NK-92 (cell line): ENCODE measurements around the gene STRBP.
"Not testable (repeated sequence)": the region's sequence is repeated elsewhere in the genome, so short reads cannot be mapped to it uniquely, and the experiment has no call there.

Experiments
- DNase-seq: peaks from one replicate; lab custom pipeline; 2025; ENCODE audit not compliant: unreplicated experiment; lab: John Stamatoyannopoulos, UW

Gene STRBP

DNA sequence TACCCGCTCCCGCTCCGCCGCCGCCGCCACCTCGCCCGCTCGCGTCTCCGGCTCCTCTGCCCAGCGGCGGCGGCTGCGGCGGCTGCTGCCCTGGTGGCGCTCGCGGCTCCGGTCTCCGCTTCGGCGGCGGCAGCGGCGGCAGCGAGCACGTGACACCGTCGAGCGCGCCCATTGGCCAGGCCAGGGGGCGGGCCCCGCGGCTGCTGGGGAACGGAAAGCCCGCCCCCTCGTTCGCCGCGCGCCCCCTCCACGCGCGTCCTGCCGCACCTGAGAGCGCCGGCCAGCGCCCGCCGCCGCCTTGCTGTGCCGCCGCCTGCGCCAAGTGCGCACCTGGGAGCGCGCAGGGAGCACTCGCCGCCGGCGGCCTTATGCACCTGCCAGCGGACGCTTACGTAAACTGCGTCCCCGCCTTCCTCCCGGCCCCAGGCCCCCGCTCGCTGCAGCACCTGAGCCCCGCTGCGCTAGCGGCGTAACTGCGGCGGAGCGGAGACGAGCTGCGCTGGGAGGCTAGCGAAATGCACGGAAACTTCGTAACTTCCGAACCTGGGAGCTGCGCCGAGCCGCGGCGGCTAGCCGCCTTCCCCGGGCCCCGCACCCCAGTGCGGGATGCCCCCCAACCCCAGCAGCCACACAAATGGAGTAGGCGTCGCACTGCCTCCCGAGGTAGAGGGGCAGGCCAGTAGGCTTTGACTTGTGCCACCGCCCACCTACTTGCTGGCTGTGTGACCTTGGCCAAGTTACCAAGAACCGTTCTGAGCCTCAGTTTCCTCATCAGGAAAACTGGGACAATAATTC, at the start of gene STRBP:
STRBP (minus strand) TSS at position 122 of the 795 bp plus-strand sequence. CDS start 84,452 bp downstream, outside the sequence.
- DNase-seq, result peak; percentile 54

- DNase-seq, result no peak
These were observed 47.8 kb upstream of the STRBP start for GRCh38 chr9:123316053-123316718.

DNA sequence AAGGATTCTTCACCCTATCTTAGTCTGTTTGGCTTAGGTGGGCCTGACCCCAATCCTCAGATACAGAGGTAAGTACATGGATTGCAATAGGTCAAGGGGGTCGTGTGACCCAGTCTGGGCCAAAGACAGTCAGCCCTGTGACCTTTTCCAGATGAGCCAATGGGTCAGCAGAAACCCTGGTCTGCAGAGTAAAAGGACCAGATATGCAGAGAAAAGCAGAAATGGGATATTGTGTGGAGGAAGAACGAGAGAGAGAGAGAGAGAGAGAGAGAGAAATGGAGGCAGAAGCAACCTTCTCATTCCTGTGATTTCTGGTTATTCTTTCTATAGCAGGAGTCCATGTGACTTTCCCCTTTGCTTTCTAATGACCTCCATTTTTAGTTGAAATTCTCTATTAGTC, 47.2 kb upstream of the STRBP start:
- DNase-seq, result no peak

GRCh38 chr9:123314617-123315016, 46.2 kb upstream of the STRBP start:
- DNase-seq, result no peak

- no peak for DNase-seq
These were observed 44.0 kb upstream of the STRBP start for GRCh38 chr9:123312306-123312877.

- DNase-seq, result no peak
These were observed 42.9 kb upstream of the STRBP start for GRCh38 chr9:123311250-123311752.

GRCh38 chr9:123310551-123311249, 42.3 kb upstream of the STRBP start:
- DNase-seq, result no peak

DNA sequence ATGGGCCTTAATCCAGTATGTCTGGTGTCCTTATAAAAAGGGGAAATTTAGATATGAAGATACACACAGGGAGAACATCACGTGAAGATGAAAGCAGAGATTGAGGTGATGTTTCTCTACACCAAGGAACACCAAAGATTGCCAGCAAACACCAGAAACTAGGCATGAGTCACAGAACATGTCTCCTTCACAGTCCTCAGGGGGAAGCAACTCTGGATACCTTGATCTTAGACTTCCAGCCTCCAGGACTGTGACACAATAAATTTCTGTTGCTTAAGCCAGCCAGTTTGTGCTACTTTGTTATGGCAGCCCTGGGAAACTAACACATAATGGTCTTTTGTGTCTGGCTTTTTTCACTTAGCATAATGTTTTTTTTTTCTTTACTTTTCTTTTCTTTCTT, 41.2 kb upstream of the STRBP start:
- DNase-seq, result no peak

DNA sequence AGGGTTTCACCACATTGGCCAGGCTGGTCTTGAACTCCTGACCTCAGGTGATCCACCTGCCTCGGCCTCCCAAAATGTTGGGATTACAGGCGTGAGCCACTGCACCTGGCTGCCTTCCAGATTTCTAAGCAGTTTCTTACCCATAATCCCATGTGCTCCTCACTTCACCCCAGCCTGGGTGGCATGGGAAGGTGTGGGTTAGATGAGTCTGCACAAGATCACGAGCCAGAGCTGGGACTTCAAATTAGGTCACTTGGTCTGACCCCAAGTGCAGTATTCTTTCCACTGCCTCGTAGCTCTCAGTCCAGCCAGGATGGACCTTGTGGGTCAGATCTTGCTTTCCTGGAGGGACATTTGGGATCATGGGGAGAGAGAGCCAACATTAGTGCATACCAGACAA, 37.5 kb upstream of the STRBP start:
- no peak for DNase-seq

DNA sequence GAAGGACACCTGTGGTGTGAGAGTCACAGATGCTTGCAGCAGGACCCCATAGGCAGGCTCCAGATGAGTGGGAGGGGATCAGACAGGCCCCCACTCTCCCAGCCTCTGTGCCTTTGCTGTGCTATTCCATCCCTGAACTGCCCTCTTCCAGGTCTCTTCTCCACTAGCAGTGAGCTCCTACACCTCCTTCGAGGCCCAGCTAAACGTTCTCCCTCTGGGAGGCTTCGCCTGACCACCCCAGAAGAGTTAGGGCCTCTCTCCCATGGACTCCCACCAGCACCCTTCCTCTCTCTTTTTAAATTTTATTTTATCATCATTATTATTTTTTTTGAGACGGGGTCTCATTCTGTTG, 35.9 kb upstream of the STRBP start:
- no peak for DNase-seq

DNA sequence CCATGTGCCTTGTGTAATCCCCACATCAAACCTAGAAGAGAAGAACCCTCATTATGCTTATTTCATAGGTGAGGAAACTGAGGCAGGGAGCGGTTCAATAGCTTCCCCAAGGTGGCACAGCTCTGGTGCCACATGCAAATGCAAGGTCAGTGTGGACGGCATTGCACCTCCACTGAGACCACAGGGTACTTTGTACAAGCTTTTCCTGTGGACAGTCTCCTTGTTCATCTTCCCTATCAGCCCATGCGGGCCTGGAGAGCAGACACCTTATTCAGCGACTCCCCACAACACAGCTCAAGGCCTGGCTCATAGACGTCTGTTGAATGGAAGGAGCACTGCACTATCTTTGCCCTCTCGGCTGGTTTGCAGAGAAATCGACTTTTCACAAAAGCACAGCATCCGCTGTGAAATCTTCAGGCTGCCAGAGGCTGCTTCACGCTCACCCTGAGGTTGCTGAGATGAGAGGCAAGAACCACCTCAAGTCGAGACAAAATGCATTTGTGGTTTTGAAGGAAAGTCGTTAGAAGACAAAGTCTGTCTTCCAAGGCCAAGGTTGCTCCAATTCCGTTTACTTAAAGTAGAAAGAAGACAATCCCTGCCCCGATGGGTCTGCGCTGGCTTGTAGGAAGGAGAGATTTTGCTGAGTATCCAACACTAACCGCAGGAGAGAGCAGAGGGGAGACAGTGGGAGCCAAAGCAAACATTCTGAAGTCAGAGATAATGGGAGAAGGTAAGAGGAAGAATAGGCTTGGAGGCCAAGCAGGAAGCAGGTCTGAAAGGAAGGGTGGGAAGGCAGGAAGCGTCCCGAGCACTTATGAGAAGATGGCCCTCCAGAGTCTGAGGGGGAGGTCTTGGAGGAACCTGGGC, 34.2 kb upstream of the STRBP start:
- DNase-seq, result no peak

- DNase-seq, result not testable (repeated sequence)
These were observed 33.5 kb upstream of the STRBP start for GRCh38 chr9:123301936-123302335.

- no peak for DNase-seq
These were observed 32.2 kb upstream of the STRBP start for GRCh38 chr9:123300554-123300953.

GRCh38 chr9:123299558-123300126, 31.3 kb upstream of the STRBP start:
- DNase-seq, result no peak

DNA sequence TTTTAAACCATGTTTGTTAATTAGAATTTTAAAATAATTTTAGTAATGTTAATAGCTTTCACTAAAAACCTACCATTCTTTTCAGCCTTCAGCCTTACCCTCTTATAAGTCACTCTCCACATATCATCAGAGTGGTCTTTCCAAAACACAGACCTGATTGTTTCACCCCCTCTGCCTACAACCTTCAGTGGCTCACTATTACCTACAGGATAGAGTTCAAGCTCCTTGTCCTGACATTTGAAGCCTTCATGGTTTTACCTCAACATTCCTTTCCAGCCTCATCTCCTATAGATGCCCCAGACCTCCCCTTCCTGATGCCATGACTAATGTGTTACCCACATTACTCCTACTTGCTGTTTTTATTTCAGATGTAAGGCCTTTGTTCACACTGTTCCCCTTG, 27.8 kb upstream of the STRBP start:
- DNase-seq, result no peak

GRCh38 chr9:123291736-123292135, 23.4 kb upstream of the STRBP start:
- DNase-seq, result no peak

- DNase-seq, result no peak
These were observed 22.4 kb upstream of the STRBP start for GRCh38 chr9:123290764-123291163.

GRCh38 chr9:123287639-123288038, 19.3 kb upstream of the STRBP start:
- DNase-seq, result no peak

- no peak for DNase-seq
These were observed 17.9 kb upstream of the STRBP start for GRCh38 chr9:123286324-123286723.

GRCh38 chr9:123284656-123285055, 16.3 kb upstream of the STRBP start:
- no peak for DNase-seq
